Thyroid gland (tissue), 4 donors: ENCODE results near the gene CELF5. TPM values are rescaled to one million over a fixed set of nuclear protein-coding genes. Genes with fewer than 3 reads are reported as not detected.
A peak's percentile ranks its signal among the peaks of the same experiment; 100 is the strongest.

ENCODE experiments used
- DNase-seq, 2 donors: peaks; one replicate each; pipeline ENCODE4 v3.0.0-alpha.2; 2019
- H3K27ac ChIP-seq, 3 donors: fragments of 200-600 bp; sonication (generic); 1 replicate in 2 of 3; 2 replicates in 1 of 3; pipeline ENCODE4 v1.5.1; 2016 to 2019; ENCODE audit warnings: mild to moderate bottlenecking in 1 of 3, moderate library complexity in 1 of 3
- H3K27me3 ChIP-seq: fragments of 200-600 bp; sonication (generic); one replicate; pipeline ENCODE4 v1.5.1; 2019
- H3K36me3 ChIP-seq, 2 donors: fragments of 200-600 bp; sonication (generic); one replicate each; pipeline ENCODE4 v1.5.1; 2016 to 2019
- H3K4me1 ChIP-seq, 2 donors: fragments of 200-600 bp; sonication (generic); one replicate each; pipeline ENCODE4 v1.5.1; 2017 to 2019
- H3K4me3 ChIP-seq, 3 donors: fragments of 200-600 bp; sonication (generic); replicated peaks in 1 of 3; 1 replicate in 2 of 3; 2 replicates in 1 of 3; pipeline ENCODE4 v1.5.1; 2016; ENCODE audit warnings: mild to moderate bottlenecking in 1 of 3
- H3K9me3 ChIP-seq: fragments of 200-600 bp; sonication (generic); one replicate; pipeline ENCODE4 v1.5.1; 2017
- CTCF ChIP-seq, 6 experiments: fragments of 200-600 bp in 3 of 6; fragments of 450-650 bp in 3 of 6; sonication (generic) in 3 of 6; IDR thresholded peaks; one replicate each; pipeline ENCODE4 v1.5.1; 2016 to 2019; ENCODE audit warnings: antibody characterized with exemption in 6 of 6, mild to moderate bottlenecking in 2 of 6, inconsistent platforms in 1 of 6, moderate library complexity in 1 of 6
- POLR2A ChIP-seq, 2 donors: fragments of 450-650 bp; IDR thresholded peaks; one replicate each; pipeline ENCODE4 v1.6.1; 2017; ENCODE audit warnings: antibody characterized with exemption in 2 of 2, mild to moderate bottlenecking in 2 of 2, moderate library complexity in 1 of 2
- WGBS, 2 donors: methylation state at CpG; one replicate each; pipeline ENCODE4 v1.1.5; 2017; 5-methylcytosine and 5-hydroxymethylcytosine counted together
- intact Hi-C: fragments of 100-400 bp; cut with DNase I; formaldehyde crosslinking; loops from one replicate; pipeline ENCODE4 v1.15.1; 2023
- total RNA-seq, 4 donors: library from RNA; depleted of rRNA; stranded (reverse); fragments of >200 nt; gene quantifications; one replicate each; pipeline ENCODE4 v1.2.3, GENCODE V29; 2016

Gene CELF5
- total RNA-seq, 4 donors from 2014 or later, result not detected

DNA sequence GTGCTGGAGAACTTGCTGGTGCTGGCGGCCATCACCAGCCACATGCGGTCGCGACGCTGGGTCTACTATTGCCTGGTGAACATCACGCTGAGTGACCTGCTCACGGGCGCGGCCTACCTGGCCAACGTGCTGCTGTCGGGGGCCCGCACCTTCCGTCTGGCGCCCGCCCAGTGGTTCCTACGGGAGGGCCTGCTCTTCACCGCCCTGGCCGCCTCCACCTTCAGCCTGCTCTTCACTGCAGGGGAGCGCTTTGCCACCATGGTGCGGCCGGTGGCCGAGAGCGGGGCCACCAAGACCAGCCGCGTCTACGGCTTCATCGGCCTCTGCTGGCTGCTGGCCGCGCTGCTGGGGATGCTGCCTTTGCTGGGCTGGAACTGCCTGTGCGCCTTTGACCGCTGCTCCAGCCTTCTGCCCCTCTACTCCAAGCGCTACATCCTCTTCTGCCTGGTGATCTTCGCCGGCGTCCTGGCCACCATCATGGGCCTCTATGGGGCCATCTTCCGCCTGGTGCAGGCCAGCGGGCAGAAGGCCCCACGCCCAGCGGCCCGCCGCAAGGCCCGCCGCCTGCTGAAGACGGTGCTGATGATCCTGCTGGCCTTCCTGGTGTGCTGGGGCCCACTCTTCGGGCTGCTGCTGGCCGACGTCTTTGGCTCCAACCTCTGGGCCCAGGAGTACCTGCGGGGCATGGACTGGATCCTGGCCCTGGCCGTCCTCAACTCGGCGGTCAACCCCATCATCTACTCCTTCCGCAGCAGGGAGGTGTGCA, 45.3 kb upstream of the CELF5 start:
- H3K27ac ChIP-seq, result peak overlapping the region in 2 of 3 donors; percentile 17 to 49
- 89 to 90% methylated on average over 31 to 35 of the region's 52 CpGs for WGBS, 2 donors
- no peak overlapping the region for H3K4me3 ChIP-seq
- intact Hi-C loops, result no loop called here
- H3K9me3 ChIP-seq, result no peaks in the 10 kb centered on the region
- no peaks in the 10 kb centered on the region for H3K36me3 ChIP-seq
- H3K27me3 ChIP-seq, result no peaks in the 10 kb centered on the region
- DNase-seq, result no peak
- peaks cover 18 to 23% of the 10 kb centered on the region in 2 donors for H3K4me1 ChIP-seq
- TF ChIP-seq CTCF (IDR thresholded peaks at IDR 0.05), result no peak
- no peak for TF ChIP-seq POLR2A (IDR thresholded peaks at IDR 0.05)

- H3K27ac ChIP-seq, result no peak overlapping the region
- no peak overlapping the region for H3K4me3 ChIP-seq
Observed at GRCh38 chr19:3179739-3180293, 44.6 kb upstream of the CELF5 start.

DNA sequence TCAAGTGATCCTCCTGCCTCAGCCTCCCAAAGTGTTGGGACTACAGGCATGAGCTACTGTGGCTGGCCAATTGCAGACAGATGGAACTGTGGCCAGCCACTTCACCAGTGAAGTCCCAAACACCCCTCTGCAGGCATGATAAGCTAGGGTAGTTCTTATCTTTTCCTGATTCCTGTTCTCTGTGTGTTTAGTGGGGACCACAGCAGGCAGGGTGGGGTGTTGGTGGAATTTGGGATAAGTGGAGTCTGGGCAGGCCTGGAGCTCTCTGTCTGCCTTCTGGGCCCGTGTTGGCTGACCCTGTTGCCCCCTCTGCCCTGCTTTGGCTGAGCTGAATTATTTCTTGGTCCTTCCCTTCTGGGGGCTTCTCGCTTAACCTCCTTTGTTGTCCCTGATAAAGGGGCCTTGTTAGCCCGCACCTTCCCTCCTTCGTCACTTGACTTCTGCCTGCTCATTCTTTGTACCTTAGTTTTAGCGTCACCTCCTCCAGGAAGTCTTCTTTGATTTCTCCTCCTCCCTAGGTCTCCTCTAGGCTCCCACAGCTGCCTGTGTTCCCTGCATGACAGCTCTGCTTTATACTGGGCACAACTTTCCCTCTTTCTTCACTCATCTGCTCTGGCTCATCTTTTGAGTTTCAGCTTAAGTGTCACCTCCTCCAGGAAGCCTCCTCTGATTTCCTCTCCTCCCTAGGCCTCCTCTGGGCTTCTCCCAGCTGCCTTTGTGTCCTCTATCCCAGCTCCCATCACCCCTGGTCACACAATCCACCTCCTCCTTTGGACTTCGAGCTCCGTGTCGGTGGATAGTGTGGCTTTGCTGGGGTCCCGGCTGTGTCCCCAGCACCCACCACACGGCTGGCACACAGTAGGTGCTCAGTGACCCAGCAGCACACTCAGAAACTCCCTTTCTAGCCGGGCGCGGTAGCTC, 40.5 kb upstream of the CELF5 start:
- intact Hi-C loops, result no loop called here
- no peak for TF ChIP-seq POLR2A (IDR thresholded peaks at IDR 0.05)
- TF ChIP-seq CTCF (IDR thresholded peaks at IDR 0.05), result no peak

More at GRCh38 chr19:3179739-3180293, 44.6 kb upstream of the CELF5 start:
- Histone ChIP-seq H3K36me3 (no peaks in the 10 kb centered on the region), H3K4me1 (peaks cover 20 to 24% of the 10 kb centered on the region in 2 donors), H3K27me3 (no peaks in the 10 kb centered on the region), H3K9me3 (no peaks in the 10 kb centered on the region)
- WGBS, 2 donors, result 93 to 100% methylated on average over 1 to 19 of the region's 31 CpGs
- intact Hi-C loops, result no loop called here
- no peak for TF ChIP-seq CTCF (IDR thresholded peaks at IDR 0.05)
- TF ChIP-seq POLR2A (IDR thresholded peaks at IDR 0.05), result no peak
- no peak for DNase-seq

GRCh38 chr19:3184847-3185460, 39.5 kb upstream of the CELF5 start:
- peaks cover 18 to 21% of the 10 kb centered on the region in 2 donors for H3K4me1 ChIP-seq
- no peaks in the 10 kb centered on the region for H3K27me3 ChIP-seq
- WGBS, 2 donors, result 12 to 15% methylated on average over 14 of the region's 14 CpGs
- intact Hi-C loops, result no loop called here
- peak overlapping the region in 2 of 3 donors; percentile 19 to 67 for H3K4me3 ChIP-seq
- peak overlapping the region in 1 of 3 donors; percentile 82 for H3K27ac ChIP-seq
- peak; percentile 72 to 74 for DNase-seq
- no peaks in the 10 kb centered on the region for H3K36me3 ChIP-seq
- no peak for TF ChIP-seq CTCF (IDR thresholded peaks at IDR 0.05)
- no peak for TF ChIP-seq POLR2A (IDR thresholded peaks at IDR 0.05)
- H3K9me3 ChIP-seq, result no peaks in the 10 kb centered on the region

More for the DNA sequence above, 40.5 kb upstream of the CELF5 start:
- H3K27me3 ChIP-seq, result no peaks in the 10 kb centered on the region
- 76% methylated on average over 13 of the region's 13 CpGs for WGBS, 2 donors
- no peaks in the 10 kb centered on the region for H3K36me3 ChIP-seq
- DNase-seq, result no peak
- no peak overlapping the region for H3K27ac ChIP-seq
- no peak overlapping the region for H3K4me3 ChIP-seq
- H3K9me3 ChIP-seq, result no peaks in the 10 kb centered on the region
- peaks cover 18 to 21% of the 10 kb centered on the region in 2 donors for H3K4me1 ChIP-seq
